C4-2B (cell line): ENCODE results near the gene AFF1.

Experiments used
- CTCF ChIP-seq: fragments of 450-650 bp; conservative IDR thresholded peaks from 2 replicates; pipeline ENCODE4 v1.5.1; 2017; ENCODE audit warnings: mild to moderate bottlenecking
- ZFX ChIP-seq: fragments of 450-650 bp; IDR thresholded peaks from 2 replicates; pipeline ENCODE4 v1.6.1; 2017

GRCh38 chr4:87118826-87119225 lies 184.0 kb downstream of the AFF1 start:
- TF ChIP-seq CTCF (no peak), ZFX (no peak)
